AG04449 (cell line): ENCODE data around the gene MAPK14.
A peak's percentile ranks its signal among the peaks of the same experiment; 100 is the strongest.

Experiments
- CTCF ChIA-PET: fragments of 350-600 bp; formaldehyde crosslinking; extraction: SDS; loops from one replicate; lab custom pipeline; 2021; ENCODE audit warnings: antibody characterized with exemption; lab: Yijun Ruan, JAX
- POLR2A ChIA-PET: fragments of 400-600, 350-600 bp; formaldehyde crosslinking; extraction: SDS; loops from one replicate; lab custom pipeline; 2020; ENCODE audit warnings: antibody characterized with exemption, inconsistent platforms; lab: Yijun Ruan, JAX
- DNase-seq: peaks from one replicate; pipeline ENCODE4 v3.0.0-alpha.2; 2010; ENCODE audit warnings: low read depth, low spot score
- H3K4me3 ChIP-seq: 2 replicates; pipeline ENCODE4 v1.5.1; 2011; ENCODE audit warnings: low read depth, mild to moderate bottlenecking, control low read depth, low read length
- CTCF ChIP-seq: IDR thresholded peaks from one replicate; pipeline ENCODE4 v1.5.1; 2011; ENCODE audit warnings: mild to moderate bottlenecking, moderate library complexity, low read length, control low read depth, inconsistent platforms; ENCODE audit not compliant: insufficient read depth; ENCODE audit errors: missing control alignments

Gene MAPK14

DNA sequence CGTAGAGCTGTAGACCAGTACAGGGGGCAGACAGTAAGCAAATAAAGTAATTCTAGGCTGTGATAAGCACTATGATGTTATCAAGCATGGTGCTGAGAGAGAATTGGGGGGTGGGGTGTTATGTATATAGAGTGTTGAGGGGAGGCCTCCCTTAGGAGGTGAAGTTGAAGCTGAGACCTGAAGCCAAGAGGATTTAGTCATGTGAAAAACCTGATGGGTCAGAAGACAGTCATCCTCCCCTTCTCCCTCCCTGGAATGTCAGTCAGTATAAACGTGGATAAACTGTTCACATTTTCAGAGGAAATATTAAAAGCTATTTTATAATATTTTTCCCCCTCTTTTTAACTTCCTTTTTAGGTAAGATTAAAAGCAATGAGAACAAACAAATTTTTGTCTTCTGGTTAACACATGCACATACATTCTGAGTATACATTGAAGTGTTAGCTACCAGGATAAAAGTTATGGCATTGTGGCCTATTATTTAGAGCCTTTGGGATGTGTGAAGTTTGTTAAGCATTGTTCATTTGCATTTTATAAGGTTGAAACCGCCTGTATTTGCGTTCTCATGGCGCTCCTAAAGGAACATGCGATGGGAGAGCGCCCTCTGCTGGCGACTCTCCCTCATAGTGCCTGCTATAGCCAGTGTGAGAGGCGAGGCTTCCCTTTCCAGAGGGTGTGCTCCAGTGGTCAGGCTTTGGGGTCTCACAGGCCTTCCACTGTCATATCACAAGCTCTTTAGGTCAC, 67.3 kb downstream of the MAPK14 start:
- peak; percentile 10 for DNase-seq
- ChIA-PET CTCF (interaction anchor here (0.6 to 10.7 kb wide), 75 partner anchors 11 to 572 kb away, joined by 3 to 210 read pairs (median 5); partner anchors contain the start of genes ARMC12, MAPK13, MAPK14 and SLC26A8), POLR2A (interaction anchor here (0.7 kb wide), 1 partner anchor 68 kb away, joined by 3 read pairs; no protein-coding TSS in a partner anchor)
- TF ChIP-seq CTCF = peak; percentile 94
- no peak overlapping the region for H3K4me3 ChIP-seq

GRCh38 chr6:36095497-36096391, 68.1 kb downstream of the MAPK14 start:
- TF ChIP-seq CTCF = no peak
- CTCF ChIA-PET = interaction anchor here (0.6 to 10.7 kb wide), 62 partner anchors 11 to 573 kb away, joined by 3 to 210 read pairs (median 5); partner anchors contain the start of genes ARMC12, MAPK13, MAPK14 and SLC26A8
- DNase-seq = no peak
- POLR2A ChIA-PET = no interaction called here
- H3K4me3 ChIP-seq = no peak overlapping the region

- no peak for TF ChIP-seq CTCF
- ChIA-PET CTCF (interaction anchor here (1.0 to 10.7 kb wide), 2 partner anchors 20 to 71 kb away, joined by 6 to 210 read pairs; partner anchors contain the start of genes MAPK14 and SLC26A8), POLR2A (no interaction called here)
- no peak overlapping the region for H3K4me3 ChIP-seq
- DNase-seq = no peak
Measured at GRCh38 chr6:36098253-36098919, 70.8 kb downstream of the MAPK14 start.

- ChIA-PET POLR2A (no interaction called here), CTCF (interaction anchor here (10.7 kb wide), 1 partner anchor 72 kb away, joined by 210 read pairs; the partner anchor contains the start of genes MAPK14 and SLC26A8)
Measured at GRCh38 chr6:36098920-36099647, 71.5 kb downstream of the MAPK14 start.

More at GRCh38 chr6:36098920-36099647, 71.5 kb downstream of the MAPK14 start:
- H3K4me3 ChIP-seq = no peak overlapping the region
- no peak for TF ChIP-seq CTCF
- no peak for DNase-seq
